Activated CD4-positive, alpha-beta T cell treated with anti-CD3 and anti-CD28 coated beads, Interleukin-2, Interleukin-4, amounts not matched to agents 100 ng/mL and 50 ng/mL, durations not matched to agents 16 hours and 8 hours (primary cell): ENCODE results near the gene PDE4D.
A peak's percentile ranks its signal among the peaks of the same experiment; 100 is the strongest.

ENCODE experiments used
- DNase-seq: peaks from one replicate; pipeline ENCODE4 v3.0.0-alpha.2; 2020; ENCODE audit warnings: low spot score

The PDE4D gene

DNA sequence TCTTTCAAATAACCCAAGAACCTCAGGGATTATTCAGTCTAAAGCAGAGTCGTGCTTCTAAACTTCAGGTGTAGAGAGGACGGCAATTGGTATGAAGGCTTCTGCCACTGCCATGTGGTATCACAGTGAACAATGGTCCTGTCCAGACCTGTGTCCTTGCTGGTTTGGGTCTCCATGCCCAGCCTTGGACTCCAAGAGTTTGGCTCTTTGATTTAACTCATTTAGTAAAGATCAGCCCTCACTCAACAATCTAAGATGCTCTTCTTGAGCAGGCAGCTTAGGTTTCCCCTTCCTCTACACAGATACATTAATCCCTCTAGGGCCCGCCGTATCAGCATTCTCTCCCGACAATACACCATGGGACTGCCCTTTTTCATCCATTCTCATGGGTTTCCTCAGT lies 792.7 kb downstream of the PDE4D start:
- DNase-seq: no peak

- DNase-seq: no peak
Observed at GRCh38 chr5:59099995-59100345, 793.6 kb downstream of the PDE4D start.

DNA sequence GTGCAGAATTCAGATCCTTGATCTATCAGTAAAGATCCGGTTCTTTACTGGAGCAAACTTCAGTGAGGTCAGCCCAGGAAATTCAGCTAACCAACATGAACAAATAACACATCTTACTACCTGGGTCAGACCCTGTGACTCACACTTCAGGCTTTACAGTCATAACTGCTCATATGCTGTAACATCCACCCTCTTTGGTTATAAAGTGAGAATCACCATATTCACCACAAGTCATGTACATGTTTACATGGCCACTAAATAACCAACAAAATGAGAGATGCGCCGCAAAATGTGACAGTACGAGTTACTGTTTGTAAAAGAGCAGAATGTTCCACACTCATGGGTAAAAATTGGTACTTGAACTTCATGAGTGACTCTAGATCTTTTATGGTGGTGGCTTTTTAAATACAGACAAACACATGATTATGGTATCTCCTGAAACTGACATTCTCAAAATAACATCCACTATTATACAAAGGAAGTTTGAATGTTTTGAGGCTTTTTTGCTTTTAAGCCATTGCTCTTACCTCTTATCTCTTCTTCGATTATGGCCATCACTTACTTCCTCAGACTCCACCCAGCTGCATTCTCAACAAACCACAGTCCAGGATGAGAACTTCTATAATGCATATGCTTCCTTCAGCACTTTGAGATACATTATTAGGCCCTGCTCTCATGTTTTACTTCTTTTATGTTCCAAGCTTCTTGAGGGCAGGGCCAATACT lies 794.1 kb downstream of the PDE4D start:
- peak; percentile 87 for DNase-seq

DNA sequence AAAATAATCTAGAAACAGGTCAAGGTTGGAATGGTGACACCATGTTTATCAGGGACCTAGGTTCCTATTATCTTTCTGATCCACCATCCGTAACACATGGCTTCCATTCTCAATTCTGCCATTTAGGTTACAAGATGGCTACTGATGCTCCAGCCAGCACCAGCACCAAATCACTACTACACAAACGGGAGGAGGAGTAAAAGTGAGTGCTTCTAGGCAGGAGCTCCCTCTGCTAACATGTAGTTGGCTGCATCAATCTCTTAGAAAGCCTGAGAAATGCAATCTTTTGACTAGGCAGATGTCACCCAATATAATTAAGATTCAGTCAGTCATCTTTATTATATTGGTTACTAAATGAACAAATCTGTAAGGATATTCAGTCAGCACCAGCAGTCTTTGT lies 794.8 kb downstream of the PDE4D start:
- DNase-seq: no peak

DNA sequence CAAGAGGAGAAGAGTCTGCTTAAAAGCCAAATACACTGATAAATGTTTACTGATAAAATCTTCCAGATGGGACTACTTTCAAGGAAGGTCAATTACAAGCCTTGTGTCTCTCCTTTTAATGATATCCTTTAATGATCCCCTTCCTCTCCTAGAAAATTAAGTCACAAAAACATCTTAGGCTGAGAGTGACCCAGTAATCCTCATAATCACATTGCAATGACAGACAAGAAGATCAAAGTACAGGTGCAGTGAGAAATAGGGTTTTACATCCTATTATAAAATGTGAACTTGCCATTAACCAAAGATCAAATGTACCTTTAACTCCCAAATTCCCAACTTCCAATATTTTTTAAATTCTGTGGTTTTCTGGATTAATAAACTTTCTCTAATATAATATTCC lies 795.8 kb downstream of the PDE4D start:
- DNase-seq: no peak

GRCh38 chr5:59097116-59097515 lies 796.4 kb downstream of the PDE4D start:
- no peak for DNase-seq

GRCh38 chr5:59095480-59095879 lies 798.0 kb downstream of the PDE4D start:
- DNase-seq: no peak

GRCh38 chr5:59094864-59095263 lies 798.7 kb downstream of the PDE4D start:
- no peak for DNase-seq

GRCh38 chr5:59093329-59093728 lies 800.2 kb downstream of the PDE4D start:
- DNase-seq: no peak

- no peak for DNase-seq
Observed at GRCh38 chr5:59092758-59093157, 800.8 kb downstream of the PDE4D start.

DNA sequence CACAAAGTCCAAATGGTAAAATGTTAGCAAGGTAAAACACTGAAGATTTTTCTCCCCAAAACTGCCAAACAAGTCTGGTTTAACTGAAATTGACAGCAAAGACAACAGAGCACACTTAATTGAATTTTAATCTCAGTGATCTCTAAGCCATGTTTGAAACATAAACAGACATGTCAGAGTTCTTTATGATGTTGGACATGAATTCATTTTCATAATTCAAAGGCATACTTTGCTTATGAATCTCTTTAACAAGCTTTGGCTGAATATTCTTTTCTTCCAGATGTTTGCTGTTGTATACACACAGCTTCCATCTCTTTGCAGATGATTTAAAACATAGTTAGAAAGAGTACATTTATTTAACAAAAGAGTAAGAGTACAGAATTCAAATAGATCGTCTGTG lies 801.6 kb downstream of the PDE4D start:
- DNase-seq: no peak

DNA sequence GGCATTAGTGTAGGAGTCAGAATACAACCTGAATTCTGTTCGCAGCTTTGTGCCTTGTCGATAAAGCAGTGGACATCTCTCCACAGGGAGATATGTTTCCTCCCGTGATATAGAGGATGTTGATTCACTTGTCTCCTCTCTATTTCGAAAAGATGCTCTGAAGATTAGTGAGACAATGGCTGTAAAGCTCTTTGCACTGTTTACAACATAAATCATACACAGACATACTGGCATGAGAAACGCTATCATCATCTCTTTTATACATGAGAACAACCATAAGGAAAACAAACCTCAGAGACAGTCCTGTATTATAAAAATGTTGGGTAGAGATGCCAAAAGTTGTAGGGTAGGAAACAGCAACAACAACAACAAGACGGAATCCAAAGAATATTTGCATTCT lies 803.2 kb downstream of the PDE4D start:
- no peak for DNase-seq

GRCh38 chr5:59089767-59090166 lies 803.8 kb downstream of the PDE4D start:
- DNase-seq: no peak

GRCh38 chr5:59088546-59088945 lies 805.0 kb downstream of the PDE4D start:
- DNase-seq: no peak

DNA sequence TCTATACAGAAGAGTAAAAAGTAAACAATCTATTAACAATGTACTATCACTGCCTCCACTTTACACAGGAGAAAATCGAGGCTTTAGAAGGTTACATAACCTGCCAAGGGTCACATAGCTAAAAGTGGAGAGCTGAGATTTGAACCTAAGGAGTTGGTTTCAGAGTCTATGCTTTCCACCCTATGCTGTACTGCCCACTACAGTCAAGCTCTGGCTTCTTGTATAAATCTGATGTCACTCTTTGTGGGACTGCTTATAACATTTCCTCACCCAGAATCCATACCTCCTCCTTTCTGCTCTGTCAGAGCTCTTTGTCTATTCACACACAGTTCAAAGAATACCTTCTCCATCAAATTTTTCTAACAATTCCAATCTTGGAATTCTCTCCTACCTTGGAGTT lies 807.5 kb downstream of the PDE4D start:
- DNase-seq: no peak

GRCh38 chr5:59081693-59082092 lies 811.8 kb downstream of the PDE4D start:
- DNase-seq: no peak

- DNase-seq: no peak
Observed at GRCh38 chr5:59079622-59080620, 813.6 kb downstream of the PDE4D start.

DNA sequence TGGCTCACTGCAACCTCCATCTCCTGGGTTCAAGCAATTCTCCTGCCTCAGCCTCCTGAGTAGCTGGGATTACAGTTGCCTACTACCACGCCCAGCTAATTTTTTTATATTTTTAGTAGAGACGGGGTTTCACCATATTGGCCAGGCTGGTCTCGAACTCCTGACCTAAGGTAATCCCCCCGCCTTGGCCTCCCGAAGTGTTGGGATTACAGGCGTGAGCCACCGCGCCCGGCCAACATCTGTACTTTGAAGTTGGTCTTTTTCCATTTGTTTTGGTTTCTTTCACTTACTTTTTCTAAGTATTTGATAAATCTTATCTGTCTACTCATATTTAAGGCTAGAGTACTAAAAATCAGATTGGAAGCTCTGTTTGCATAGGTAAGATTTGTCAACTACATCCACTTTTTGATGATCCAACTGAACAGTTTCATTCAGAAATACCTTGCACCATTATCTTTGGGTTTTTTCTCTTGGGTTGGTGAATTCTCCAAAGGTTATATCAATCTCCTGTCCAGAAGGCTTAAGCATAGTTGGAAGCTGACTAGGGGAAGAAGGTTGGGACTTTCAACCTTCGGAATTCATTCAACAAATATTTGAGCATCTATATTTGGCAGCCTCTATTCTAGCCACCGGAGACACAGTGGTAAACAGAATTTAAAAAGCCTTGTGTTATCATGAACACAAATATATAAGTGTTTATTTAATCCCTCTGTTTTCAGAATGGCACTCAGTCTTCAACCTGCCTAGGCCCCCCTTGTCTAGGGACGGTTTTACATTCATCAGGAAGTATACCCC lies 821.6 kb downstream of the PDE4D start:
- no peak for DNase-seq

- DNase-seq: no peak
Observed at GRCh38 chr5:59069438-59070079, 824.0 kb downstream of the PDE4D start.

DNA sequence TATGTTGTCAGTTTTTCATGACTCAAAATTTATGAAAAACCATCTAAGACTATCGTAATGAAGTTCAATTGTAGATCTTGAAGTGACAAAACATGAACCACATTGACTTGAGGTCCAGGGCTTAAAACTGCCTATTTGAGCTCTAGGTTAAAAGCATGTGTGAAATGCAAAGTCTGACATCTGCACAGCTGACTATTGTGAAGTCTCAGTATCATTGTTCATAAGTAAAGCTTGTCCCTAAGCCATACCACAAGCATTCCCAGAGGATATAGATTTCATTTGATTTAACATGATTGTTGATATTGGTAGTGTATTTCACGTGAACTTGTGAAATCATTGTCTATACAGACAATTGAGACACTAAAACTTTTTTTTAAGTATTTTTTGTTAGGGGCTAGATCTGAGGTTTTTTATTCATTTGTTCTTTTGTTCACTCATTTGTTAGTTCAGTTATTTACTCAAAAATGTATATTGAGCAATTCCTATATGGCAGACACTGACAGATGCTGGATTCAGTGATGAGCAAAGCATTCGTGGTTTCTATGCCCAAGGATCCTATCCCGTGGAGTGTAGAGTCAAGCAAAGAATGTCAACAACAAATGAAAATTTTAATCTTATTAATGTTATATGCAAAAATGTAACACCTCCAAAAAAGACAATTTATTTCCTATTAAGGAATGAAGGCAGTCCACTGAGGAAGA lies 825.4 kb downstream of the PDE4D start:
- no peak for DNase-seq
